Neural crest cell (in vitro differentiated cells): Measurements from ENCODE around the gene TANC2. TPM values are rescaled to one million over a fixed set of nuclear protein-coding genes. Genes with fewer than 3 reads are reported as not detected.
A peak's percentile ranks its signal among the peaks of the same experiment; 100 is the strongest.

Experiments used
- DNase-seq: peaks from one replicate; pipeline ENCODE4 v3.0.0; 2021; ENCODE audit warnings: low read depth, mixed read lengths, low spot score
- H3K27ac Mint-ChIP-seq: one replicate; pipeline ENCODE4 v1.8.0; 2021; ENCODE audit warnings: mild to moderate bottlenecking, mixed read lengths; ENCODE audit not compliant: unreplicated experiment
- H3K27me3 Mint-ChIP-seq: 2 replicates; pipeline ENCODE4 v1.8.0; 2021; ENCODE audit warnings: low read depth, mild to moderate bottlenecking, mixed read lengths
- H3K36me3 Mint-ChIP-seq: 2 replicates; pipeline ENCODE4 v1.8.0; 2021; ENCODE audit warnings: low read depth, mild to moderate bottlenecking, mixed read lengths
- H3K4me1 Mint-ChIP-seq: 2 replicates; pipeline ENCODE4 v1.8.0; 2021; ENCODE audit warnings: mixed read lengths
- H3K4me3 Mint-ChIP-seq: one replicate; pipeline ENCODE4 v1.8.0; 2021; ENCODE audit warnings: mild to moderate bottlenecking, mixed read lengths
- H3K9me3 Mint-ChIP-seq: 2 replicates; pipeline ENCODE4 v1.8.0; 2021; ENCODE audit warnings: mixed read lengths
- long read RNA-seq: library from polyadenylated mRNA; unstranded; transcript quantifications from one replicate; pipeline ENCODE4 v2.0.0, GENCODE V29; 2020
- total RNA-seq: library from RNA; stranded (reverse); gene quantifications from 2 replicates; pipeline ENCODE4 v1.2.1, GENCODE V29; 2021
- TF ChIP-seq, protein P1 (sequence below): fragments of 200-600 bp; sonication (generic); conservative IDR thresholded peaks from 2 replicates; pipeline ENCODE4 v1.5.0; 2021; ENCODE audit warnings: antibody characterized with exemption, mild to moderate bottlenecking

TANC2 gene
- total RNA-seq: 37.8 and 39.3 TPM in 2 replicates
- long read RNA-seq, full-length matches to known transcripts: 1 of 8 reads
- long read RNA-seq, partial matches to known transcripts: 0 of 8 reads
- long read RNA-seq, other reads (novel, unspliced or antisense): 7 of 8 reads

DNA sequence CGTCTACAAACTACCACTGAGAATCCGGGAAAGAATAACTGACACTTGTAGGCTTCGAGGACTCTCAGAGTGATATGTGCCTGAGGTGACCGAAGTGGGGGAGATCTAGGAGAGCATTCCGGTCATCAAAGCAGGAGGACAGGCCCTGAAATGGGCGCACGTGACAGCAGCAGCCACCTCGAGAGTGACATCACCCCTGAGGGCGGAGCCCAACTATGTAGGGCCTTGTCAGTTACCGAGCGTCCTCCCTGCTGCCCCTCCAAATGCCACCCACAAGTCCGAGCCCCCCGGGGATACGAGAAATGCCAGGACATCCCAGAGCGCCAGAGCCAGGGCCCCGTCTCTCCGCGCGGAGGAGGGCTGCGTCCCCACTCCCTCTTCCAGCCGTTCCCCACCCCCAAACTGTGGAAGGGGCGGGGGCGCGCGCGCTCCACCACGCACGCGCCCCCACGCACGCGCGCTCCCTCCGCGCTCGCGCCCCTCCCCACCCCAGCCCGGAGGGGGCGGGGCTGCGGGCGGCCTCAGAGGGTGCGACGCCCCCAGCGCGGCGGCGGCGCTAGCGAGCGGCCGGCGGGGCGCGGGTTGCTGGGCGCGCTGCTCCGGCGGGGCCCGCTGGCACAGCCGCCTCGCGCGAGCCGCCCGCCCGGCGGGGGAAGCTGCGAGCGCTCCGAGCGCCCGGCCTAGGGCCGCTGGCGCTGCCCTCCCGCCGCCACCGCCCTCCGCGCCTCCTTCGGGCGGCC lies at the start of gene TANC2:
TANC2 (plus strand) TSS at position 550 of the 740 bp plus-strand sequence. CDS start 43,325 bp downstream, outside the sequence.
- Mint-ChIP-seq H3K9me3 (no peaks in the 10 kb centered on the region), H3K27ac (peak within 1 kb of the TSS; percentile 93), H3K4me1 (peaks cover 28% of the 10 kb centered on the region), H3K36me3 (no peaks in the 10 kb centered on the region), H3K4me3 (peak within 1 kb of the TSS; percentile 96), H3K27me3 (peaks cover 15% of the 10 kb centered on the region)
- peak; percentile 62 for DNase-seq
- TF ChIP-seq, protein P1, sequence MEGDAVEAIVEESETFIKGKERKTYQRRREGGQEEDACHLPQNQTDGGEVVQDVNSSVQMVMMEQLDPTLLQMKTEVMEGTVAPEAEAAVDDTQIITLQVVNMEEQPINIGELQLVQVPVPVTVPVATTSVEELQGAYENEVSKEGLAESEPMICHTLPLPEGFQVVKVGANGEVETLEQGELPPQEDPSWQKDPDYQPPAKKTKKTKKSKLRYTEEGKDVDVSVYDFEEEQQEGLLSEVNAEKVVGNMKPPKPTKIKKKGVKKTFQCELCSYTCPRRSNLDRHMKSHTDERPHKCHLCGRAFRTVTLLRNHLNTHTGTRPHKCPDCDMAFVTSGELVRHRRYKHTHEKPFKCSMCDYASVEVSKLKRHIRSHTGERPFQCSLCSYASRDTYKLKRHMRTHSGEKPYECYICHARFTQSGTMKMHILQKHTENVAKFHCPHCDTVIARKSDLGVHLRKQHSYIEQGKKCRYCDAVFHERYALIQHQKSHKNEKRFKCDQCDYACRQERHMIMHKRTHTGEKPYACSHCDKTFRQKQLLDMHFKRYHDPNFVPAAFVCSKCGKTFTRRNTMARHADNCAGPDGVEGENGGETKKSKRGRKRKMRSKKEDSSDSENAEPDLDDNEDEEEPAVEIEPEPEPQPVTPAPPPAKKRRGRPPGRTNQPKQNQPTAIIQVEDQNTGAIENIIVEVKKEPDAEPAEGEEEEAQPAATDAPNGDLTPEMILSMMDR: no peak

DNA sequence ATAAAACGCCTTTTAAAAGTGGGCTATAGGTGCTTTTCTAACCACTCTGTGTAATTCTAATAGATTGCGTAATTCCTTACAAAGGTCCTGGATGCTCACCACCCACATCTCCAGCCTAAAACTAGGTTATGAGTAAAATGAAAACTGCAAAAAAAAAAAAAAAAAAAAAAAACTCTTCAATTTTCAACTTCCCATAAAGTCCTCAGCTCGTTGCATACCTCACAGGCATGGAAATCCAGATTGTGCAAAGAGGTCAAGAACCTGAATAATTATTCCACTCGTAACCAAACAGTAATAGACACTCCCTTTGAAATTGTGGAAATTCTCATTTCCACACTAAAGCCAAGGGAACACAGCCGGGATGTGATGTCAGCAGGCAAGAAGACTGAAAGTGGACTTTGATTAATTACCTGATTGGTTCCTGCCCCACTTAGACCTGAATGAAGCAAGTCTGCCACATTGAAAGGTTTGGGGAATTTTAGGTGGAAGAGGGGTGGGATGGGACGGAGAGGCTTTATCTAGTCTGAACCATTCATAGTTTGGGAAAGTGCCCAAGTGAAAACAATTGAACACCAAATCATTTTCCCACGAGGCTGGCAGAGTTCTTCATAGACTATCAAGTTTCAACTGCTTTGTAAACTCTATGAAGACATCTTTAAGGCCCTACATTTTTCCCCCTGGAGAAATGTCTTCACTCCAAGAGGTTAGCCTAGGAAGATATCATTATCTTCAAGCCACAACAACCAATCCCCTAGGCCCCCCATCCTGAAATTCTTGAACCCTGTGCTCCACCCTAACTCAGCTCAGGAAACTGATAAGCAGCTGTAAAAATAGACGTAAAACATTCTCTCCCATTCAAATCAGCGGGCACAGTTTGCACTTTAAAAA lies 49.1 kb upstream of the TANC2 start:
- TF ChIP-seq, protein P1: no peak
- no peak overlapping the region for H3K27ac Mint-ChIP-seq
- DNase-seq: no peak

DNA sequence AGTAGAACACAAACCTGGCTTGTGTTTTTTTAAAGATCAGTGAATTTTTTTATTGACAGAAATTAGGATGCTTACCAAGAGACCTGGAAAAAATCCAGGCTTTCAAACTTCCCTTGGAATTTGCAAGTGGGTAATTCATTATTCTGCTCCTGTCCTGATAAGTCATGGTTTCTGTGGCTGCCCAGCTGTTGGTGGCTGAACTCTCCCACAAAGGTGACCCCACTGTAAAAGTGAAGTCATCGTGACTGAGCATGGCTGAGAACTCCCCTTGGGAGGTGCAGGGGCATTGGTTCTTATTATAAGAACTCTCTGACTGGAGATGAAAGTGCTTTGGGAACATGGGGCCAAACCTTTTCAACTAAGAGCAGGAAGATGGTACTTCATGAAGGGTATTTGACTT lies 46.6 kb upstream of the TANC2 start:
- H3K9me3 Mint-ChIP-seq: no peaks in the 10 kb centered on the region
- no peak overlapping the region for H3K4me3 Mint-ChIP-seq
- H3K36me3 Mint-ChIP-seq: no peaks in the 10 kb centered on the region
- H3K4me1 Mint-ChIP-seq: peaks cover 10% of the 10 kb centered on the region
- H3K27me3 Mint-ChIP-seq: no peaks in the 10 kb centered on the region
- no peak overlapping the region for H3K27ac Mint-ChIP-seq
- TF ChIP-seq, protein P1: no peak
- no peak for DNase-seq

More for the DNA sequence above, 49.1 kb upstream of the TANC2 start:
- Mint-ChIP-seq H3K36me3 (peaks cover 2% of the 10 kb centered on the region), H3K4me1 (peaks cover 25% of the 10 kb centered on the region), H3K27me3 (no peaks in the 10 kb centered on the region), H3K9me3 (peaks cover 2% of the 10 kb centered on the region), H3K4me3 (no peak overlapping the region)

DNA sequence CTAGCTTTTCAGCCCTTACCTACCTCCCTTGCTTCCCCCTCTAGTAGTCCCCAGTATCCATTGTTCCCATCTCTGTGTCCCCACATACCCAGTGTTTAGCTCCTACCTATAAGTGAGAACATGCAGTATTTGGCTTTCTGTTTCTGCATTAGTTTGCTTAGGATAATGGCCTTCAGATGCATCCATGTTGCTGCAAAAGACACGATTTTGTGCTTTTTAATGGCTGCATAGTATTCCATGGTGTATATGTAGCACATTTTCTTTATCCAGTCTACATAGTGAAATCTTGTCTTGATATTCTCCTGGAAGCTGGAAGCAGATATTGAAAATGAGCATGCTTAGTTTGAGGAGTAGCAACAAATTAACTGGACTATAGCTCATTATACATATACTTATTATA lies 45.7 kb upstream of the TANC2 start:
- TF ChIP-seq, protein P1: no peak

DNA sequence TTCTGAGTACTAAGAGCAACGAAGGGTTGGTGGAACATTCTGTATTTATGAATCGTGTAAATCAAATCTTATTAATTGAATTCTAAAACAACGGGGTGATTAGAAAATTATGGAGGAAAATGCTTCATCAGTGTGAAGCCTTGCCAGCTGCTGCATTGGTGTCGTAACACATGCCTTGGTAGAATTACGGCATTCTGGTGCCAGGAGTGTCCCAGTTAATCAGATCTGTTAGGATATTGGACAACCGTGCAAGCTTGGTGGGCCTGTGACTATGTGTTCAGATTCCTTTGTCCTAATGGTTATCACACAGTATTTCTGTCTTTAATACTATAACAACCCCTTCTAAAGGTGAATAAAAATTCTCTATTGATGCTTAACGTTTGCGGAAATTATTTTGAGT lies 44.2 kb upstream of the TANC2 start:
- TF ChIP-seq, protein P1: no peak
- peaks cover 8% of the 10 kb centered on the region for H3K4me1 Mint-ChIP-seq
- no peak overlapping the region for H3K4me3 Mint-ChIP-seq
- no peaks in the 10 kb centered on the region for H3K9me3 Mint-ChIP-seq
- no peak overlapping the region for H3K27ac Mint-ChIP-seq
- no peak for DNase-seq
- H3K27me3 Mint-ChIP-seq: no peaks in the 10 kb centered on the region
- no peaks in the 10 kb centered on the region for H3K36me3 Mint-ChIP-seq

More for the DNA sequence above, 45.7 kb upstream of the TANC2 start:
- no peaks in the 10 kb centered on the region for H3K36me3 Mint-ChIP-seq
- no peak for DNase-seq
- no peak overlapping the region for H3K27ac Mint-ChIP-seq
- no peak overlapping the region for H3K4me3 Mint-ChIP-seq
- H3K9me3 Mint-ChIP-seq: no peaks in the 10 kb centered on the region
- H3K27me3 Mint-ChIP-seq: no peaks in the 10 kb centered on the region
- H3K4me1 Mint-ChIP-seq: peaks cover 10% of the 10 kb centered on the region
